Sigmoid colon (tissue), 7 donors: ENCODE measurements around the gene TBC1D22A. TPM values are rescaled to one million over a fixed set of nuclear protein-coding genes. Genes with fewer than 3 reads are reported as not detected.

ENCODE experiments used
- DNase-seq: peaks from one replicate; pipeline ENCODE4 v3.0.0-alpha.2; 2019
- H3K27ac ChIP-seq, 4 donors: fragments of 200-600 bp; sonication (generic); one replicate each; pipeline ENCODE4 v1.5.1; 2016 to 2019; ENCODE audit warnings: mild to moderate bottlenecking in 1 of 4
- H3K27me3 ChIP-seq, 3 donors: fragments of 200-600 bp; sonication (generic); one replicate each; pipeline ENCODE4 v1.5.1; 2019; ENCODE audit warnings: mild to moderate bottlenecking in 1 of 3
- H3K36me3 ChIP-seq, 4 donors: fragments of 200-600 bp; sonication (generic); one replicate each; pipeline ENCODE4 v1.5.1; 2016 to 2019
- H3K4me1 ChIP-seq, 4 donors: fragments of 200-600 bp; sonication (generic); one replicate each; pipeline ENCODE4 v1.5.1; 2017 to 2019
- H3K4me3 ChIP-seq, 4 donors: fragments of 200-600 bp; sonication (generic); one replicate each; pipeline ENCODE4 v1.5.1; 2017 to 2019; ENCODE audit warnings: mild to moderate bottlenecking in 2 of 4, moderate library complexity in 1 of 4
- H3K9me3 ChIP-seq, 4 donors: fragments of 200-600 bp in 3 of 4; sonication (generic) in 3 of 4; one replicate each; pipeline versions ENCODE4 v1.5.1 to v1.6.1; 2013 to 2019
- EP300 ChIP-seq, 4 donors: sonication (generic); formaldehyde crosslinking; IDR thresholded peaks; one replicate each; pipeline ENCODE4 v1.6.1; 2017; ENCODE audit warnings: antibody characterized with exemption in 4 of 4
- POLR2A ChIP-seq, 2 donors: fragments of 450-650 bp; IDR thresholded peaks; one replicate each; pipeline ENCODE4 v1.6.1; 2016; ENCODE audit warnings: antibody characterized with exemption in 2 of 2, mild to moderate bottlenecking in 2 of 2, moderate library complexity in 2 of 2
- POLR2AphosphoS5 ChIP-seq, 4 donors: sonication (generic); formaldehyde crosslinking; IDR thresholded peaks; one replicate each; pipeline ENCODE4 v1.6.1; 2017; ENCODE audit warnings: antibody characterized with exemption in 4 of 4
- WGBS, 2 donors: extraction: QIAGEN DNeasy Blood & Tissue Kit; methylation state at CpG; one replicate each; pipeline ENCODE4 v1.1.7; 2013; 5-methylcytosine and 5-hydroxymethylcytosine counted together
- intact Hi-C: fragments of 100-400 bp; cut with DNase I; formaldehyde crosslinking; loops from one replicate; pipeline ENCODE4 v1.15.1; 2023
- polyA plus RNA-seq, 3 donors: library from polyadenylated mRNA; stranded (reverse); fragments of 200-250 nt; gene quantifications; one replicate each; pipeline ENCODE4 v1.2.3, GENCODE V29; 2013
- total RNA-seq, 4 donors: library from RNA; depleted of rRNA; stranded (reverse); fragments of >200 nt; gene quantifications; one replicate each; pipeline ENCODE4 v1.1.0, GENCODE V29; 2016
- TF ChIP-seq, protein P1 (sequence below), 4 experiments: fragments of 450-650 bp in 3 of 4; fragments of 200-600 bp in 1 of 4; IDR thresholded peaks; one replicate each; pipeline ENCODE4 v1.5.1; 2016 to 2019; ENCODE audit warnings: antibody characterized with exemption in 4 of 4, mild to moderate bottlenecking in 3 of 4, moderate library complexity in 2 of 4
- donor health status: healthy with polysubstance abuse.
- donor health status: Bipolar disorder and iron deficiency.
- donor health status: healthy.

Gene TBC1D22A
- total and polyA plus RNA-seq, 7 donors: 13.6 to 34.6 (median 14.3) TPM

DNA sequence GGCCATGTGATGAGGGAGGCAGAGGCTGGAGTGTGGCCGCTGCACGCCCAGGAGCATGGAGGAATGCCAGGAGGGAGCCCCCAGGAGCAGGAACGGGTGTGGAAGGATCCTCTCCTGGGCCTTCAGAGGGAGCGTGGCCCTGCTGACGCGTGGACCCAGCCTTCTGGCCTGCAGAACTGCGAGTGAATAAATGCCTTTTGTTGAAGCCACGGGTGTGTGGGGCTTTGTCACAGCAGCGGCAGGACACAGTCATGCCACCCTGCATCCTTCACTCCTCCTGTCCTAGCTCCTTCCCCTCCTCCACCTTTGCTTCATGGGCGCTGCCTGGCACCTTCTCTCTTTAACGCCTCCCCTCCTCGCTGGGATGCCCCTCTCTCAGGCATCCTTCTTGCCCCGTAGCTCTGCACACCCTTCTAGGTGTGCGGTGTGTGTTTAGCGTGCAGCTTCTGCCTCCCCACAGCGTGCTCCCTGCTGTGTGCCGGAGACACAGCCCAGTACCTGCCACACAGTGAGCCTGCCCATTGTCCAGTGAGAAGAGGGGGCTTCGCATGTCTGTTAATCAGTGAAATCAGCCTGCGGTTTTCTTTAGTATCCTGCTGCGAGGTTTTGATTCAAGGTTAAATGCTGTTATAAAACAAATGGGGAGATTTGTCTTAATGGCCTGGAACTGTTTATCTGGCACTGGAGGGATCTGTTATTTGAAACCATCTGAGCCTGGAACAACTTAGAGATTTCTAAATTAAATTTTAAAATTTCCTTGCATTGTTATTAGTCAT is 459.6 kb downstream of the TBC1D22A start:
- WGBS, 2 donors: 75 to 78% methylated on average over 20 of the region's 20 CpGs
- Histone ChIP-seq H3K4me3 (no peak overlapping the region), H3K36me3 (no peaks in the 10 kb centered on the region), H3K27me3 (no peaks in the 10 kb centered on the region), H3K9me3 (no peaks in the 10 kb centered on the region), H3K27ac (no peak overlapping the region), H3K4me1 (no peaks in the 10 kb centered on the region)
- intact Hi-C loops: no loop called here
- peak; percentile 43 for DNase-seq
- no peak for TF ChIP-seq EP300 (IDR thresholded peaks at IDR 0.05)
- no peak for TF ChIP-seq POLR2A (IDR thresholded peaks at IDR 0.05)
- TF ChIP-seq, protein P1, sequence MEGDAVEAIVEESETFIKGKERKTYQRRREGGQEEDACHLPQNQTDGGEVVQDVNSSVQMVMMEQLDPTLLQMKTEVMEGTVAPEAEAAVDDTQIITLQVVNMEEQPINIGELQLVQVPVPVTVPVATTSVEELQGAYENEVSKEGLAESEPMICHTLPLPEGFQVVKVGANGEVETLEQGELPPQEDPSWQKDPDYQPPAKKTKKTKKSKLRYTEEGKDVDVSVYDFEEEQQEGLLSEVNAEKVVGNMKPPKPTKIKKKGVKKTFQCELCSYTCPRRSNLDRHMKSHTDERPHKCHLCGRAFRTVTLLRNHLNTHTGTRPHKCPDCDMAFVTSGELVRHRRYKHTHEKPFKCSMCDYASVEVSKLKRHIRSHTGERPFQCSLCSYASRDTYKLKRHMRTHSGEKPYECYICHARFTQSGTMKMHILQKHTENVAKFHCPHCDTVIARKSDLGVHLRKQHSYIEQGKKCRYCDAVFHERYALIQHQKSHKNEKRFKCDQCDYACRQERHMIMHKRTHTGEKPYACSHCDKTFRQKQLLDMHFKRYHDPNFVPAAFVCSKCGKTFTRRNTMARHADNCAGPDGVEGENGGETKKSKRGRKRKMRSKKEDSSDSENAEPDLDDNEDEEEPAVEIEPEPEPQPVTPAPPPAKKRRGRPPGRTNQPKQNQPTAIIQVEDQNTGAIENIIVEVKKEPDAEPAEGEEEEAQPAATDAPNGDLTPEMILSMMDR (IDR thresholded peaks at IDR 0.05): no peak
- no peak for TF ChIP-seq POLR2AphosphoS5 (IDR thresholded peaks at IDR 0.05)

Other genes starting within 250 kb of the TBC1D22A start
- gene CELSR1, start 225.0 kb upstream of the TBC1D22A start, total RNA-seq: 1 to 10 TPM in 2 of 4 donors, under 1 TPM in 2; 0.81 to 2.5 (median 1.5) TPM
- 1 to 10 TPM in 1 of 3 donors, under 1 TPM in 2; 0.23 to 5.0 (median 0.60) TPM for gene CELSR1, start 225.0 kb upstream of the TBC1D22A start, polyA plus RNA-seq
- 10 to 100 TPM; 11.6 to 46.2 (median 18.4) TPM for gene GRAMD4, start 142.3 kb upstream of the TBC1D22A start, total RNA-seq
- 10 to 100 TPM; 22.8 to 57.2 (median 28.9) TPM for gene GRAMD4, start 142.3 kb upstream of the TBC1D22A start, polyA plus RNA-seq
- gene CERK, start 24.4 kb upstream of the TBC1D22A start, total RNA-seq: 10 to 100 TPM; 23.9 to 45.5 (median 29.2) TPM
- gene CERK, start 24.4 kb upstream of the TBC1D22A start, polyA plus RNA-seq: 10 to 100 TPM; 26.1 to 29.5 (median 26.4) TPM